ENCODE measurements around the gene TGFBI.

TGFBI gene

DNA sequence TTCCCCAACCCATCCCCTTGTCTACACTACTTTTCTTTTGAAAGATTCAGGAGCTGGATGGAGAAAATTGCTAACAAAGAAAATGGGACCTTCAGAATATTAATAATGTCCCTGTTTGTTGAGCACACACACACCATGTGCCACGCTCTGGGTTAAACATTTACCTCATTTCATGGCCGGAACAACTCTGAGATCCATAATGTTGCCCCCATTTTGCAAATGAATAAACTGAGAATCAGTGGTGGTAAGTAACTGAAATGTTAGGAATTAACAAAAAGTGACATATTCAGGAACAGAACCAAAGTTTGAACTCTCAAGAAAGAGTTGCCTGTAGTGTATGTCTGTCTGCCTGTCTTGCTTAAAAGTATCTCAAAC, 52.4 kb downstream of the TGFBI start:
- Histone ChIP-seq H3K79me2 (ENCODE audit: insufficient read depth, low read length) (no peaks in the 10 kb centered on the region), H2AFZ (ENCODE audit: low read depth, low read length, severe bottlenecking) (peak overlapping the region; percentile 44), H3K27ac (ENCODE audit: low read depth, low read length) (peak overlapping the region; percentile 65), H4K20me1 (ENCODE audit: low read depth, low read length) (no peaks in the 10 kb centered on the region), H3F3A (ENCODE audit: insufficient read depth) (peaks cover 9% of the 10 kb centered on the region), H3K27me3 (ENCODE audit: low read length) (no peaks in the 10 kb centered on the region), H3K9me3 (ENCODE audit: insufficient read depth, low read length) (no peaks in the 10 kb centered on the region), H3K36me3 (ENCODE audit: low read length) (no peaks in the 10 kb centered on the region), H3K9ac (ENCODE audit: low read length) (peak overlapping the region; percentile 51), H3K9me2 (replicated peaks; ENCODE audit: insufficient read depth, low read length) (no peaks in the 10 kb centered on the region), H3K4me2 (ENCODE audit: low read depth, low read length, poor library complexity, severe bottlenecking) (peak overlapping the region; percentile 58), H3K4me3 (ENCODE audit: insufficient read depth, low read length, poor library complexity, severe bottlenecking) (no peak overlapping the region)
- TF ChIP-seq, protein P1, sequence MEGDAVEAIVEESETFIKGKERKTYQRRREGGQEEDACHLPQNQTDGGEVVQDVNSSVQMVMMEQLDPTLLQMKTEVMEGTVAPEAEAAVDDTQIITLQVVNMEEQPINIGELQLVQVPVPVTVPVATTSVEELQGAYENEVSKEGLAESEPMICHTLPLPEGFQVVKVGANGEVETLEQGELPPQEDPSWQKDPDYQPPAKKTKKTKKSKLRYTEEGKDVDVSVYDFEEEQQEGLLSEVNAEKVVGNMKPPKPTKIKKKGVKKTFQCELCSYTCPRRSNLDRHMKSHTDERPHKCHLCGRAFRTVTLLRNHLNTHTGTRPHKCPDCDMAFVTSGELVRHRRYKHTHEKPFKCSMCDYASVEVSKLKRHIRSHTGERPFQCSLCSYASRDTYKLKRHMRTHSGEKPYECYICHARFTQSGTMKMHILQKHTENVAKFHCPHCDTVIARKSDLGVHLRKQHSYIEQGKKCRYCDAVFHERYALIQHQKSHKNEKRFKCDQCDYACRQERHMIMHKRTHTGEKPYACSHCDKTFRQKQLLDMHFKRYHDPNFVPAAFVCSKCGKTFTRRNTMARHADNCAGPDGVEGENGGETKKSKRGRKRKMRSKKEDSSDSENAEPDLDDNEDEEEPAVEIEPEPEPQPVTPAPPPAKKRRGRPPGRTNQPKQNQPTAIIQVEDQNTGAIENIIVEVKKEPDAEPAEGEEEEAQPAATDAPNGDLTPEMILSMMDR (IDR thresholded peaks at IDR 0.05; ENCODE audit: insufficient read depth, low read length, poor library complexity, severe bottlenecking) = no peak
- no peak for TF ChIP-seq EZH2phosphoT487 (conservative IDR thresholded peaks at IDR 0.05; ENCODE audit: low read length)

DNA sequence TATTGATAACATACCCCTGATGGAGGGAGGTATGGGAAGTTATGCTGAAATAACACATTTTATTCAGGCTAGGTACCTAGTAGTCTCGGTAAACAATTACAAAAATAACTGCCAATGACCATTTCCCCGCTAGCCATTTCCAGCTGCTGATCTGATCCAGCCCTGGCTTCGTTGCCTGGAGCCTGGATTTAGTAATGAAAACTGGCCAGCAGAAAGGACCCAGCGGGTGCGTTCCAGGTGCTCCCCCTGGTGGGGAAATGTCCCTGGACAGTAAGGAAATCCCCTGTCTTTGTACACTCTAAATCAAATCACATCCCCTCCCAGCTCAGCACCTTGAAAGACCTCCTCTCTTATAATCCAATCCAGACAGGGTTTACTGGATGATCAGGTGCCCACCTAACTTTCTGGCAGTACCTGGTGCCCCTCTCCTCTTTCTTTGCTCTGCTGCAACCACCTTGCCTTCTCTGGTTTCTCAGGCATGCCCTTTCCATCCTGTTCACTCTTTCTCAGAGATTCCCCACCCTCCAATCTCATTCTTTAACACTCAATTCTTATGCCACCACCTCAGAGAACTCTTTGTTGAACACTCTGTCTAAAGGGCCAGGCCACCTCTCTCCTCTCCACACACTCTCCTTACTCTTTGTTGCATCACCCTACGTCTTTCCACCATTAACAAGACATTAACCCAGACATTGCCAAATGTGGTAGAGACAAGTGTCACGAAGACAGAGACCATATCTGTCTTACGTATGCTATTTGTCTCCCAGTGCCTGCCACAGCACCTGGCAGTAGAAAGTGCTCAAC, 53.8 kb downstream of the TGFBI start:
- H4K20me1 ChIP-seq (ENCODE audit: low read depth, low read length) = no peaks in the 10 kb centered on the region
- no peak for TF ChIP-seq EZH2phosphoT487 (conservative IDR thresholded peaks at IDR 0.05; ENCODE audit: low read length)
- TF ChIP-seq, protein P1 (IDR thresholded peaks at IDR 0.05; ENCODE audit: insufficient read depth, low read length, poor library complexity, severe bottlenecking) = peak; percentile 77
- no peaks in the 10 kb centered on the region for H3K36me3 ChIP-seq (ENCODE audit: low read length)
- no peak overlapping the region; the same call in 1 of the 2 replicates for H3K27ac ChIP-seq (ENCODE audit: low read depth, low read length)
- H3K9ac ChIP-seq (ENCODE audit: low read length) = no peak overlapping the region
- peaks cover 9% of the 10 kb centered on the region for H3F3A ChIP-seq (ENCODE audit: insufficient read depth)
- peak overlapping the region; percentile 20 for H2AFZ ChIP-seq (ENCODE audit: low read depth, low read length, severe bottlenecking)
- no peaks in the 10 kb centered on the region for H3K27me3 ChIP-seq (ENCODE audit: low read length)
- H3K9me3 ChIP-seq (ENCODE audit: insufficient read depth, low read length) = no peaks in the 10 kb centered on the region
- H3K79me2 ChIP-seq (ENCODE audit: insufficient read depth, low read length) = no peaks in the 10 kb centered on the region
- no peak overlapping the region for H3K4me3 ChIP-seq (ENCODE audit: insufficient read depth, low read length, poor library complexity, severe bottlenecking)
- no peaks in the 10 kb centered on the region for H3K9me2 ChIP-seq (replicated peaks; ENCODE audit: insufficient read depth, low read length)
- peak overlapping the region; percentile 58 for H3K4me2 ChIP-seq (ENCODE audit: low read depth, low read length, poor library complexity, severe bottlenecking)

DNA sequence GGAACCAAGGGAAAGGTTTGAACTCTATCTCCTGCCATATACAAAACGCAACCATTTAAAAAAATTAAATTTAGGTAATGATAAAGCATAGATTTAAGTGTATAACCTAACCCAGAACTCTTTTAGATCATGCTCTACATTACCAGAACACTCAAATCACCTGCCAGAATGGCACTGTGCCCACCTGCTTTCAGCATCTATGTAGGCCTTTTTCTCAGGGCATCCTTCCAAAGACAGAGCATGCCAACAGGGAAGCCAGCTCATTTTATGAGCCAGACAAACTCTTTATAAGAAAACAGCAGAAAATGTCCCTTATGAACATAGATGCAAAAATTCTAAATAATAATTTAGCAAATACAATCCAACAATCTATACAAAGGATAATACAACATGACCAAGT, 55.9 kb downstream of the TGFBI start:
- TF ChIP-seq, protein P1 (IDR thresholded peaks at IDR 0.05; ENCODE audit: insufficient read depth, low read length, poor library complexity, severe bottlenecking) = no peak
- TF ChIP-seq EZH2phosphoT487 (conservative IDR thresholded peaks at IDR 0.05; ENCODE audit: low read length) = no peak
- Histone ChIP-seq H3K27me3 (ENCODE audit: low read length) (no peaks in the 10 kb centered on the region), H3K36me3 (ENCODE audit: low read length) (no peaks in the 10 kb centered on the region), H3K4me3 (ENCODE audit: insufficient read depth, low read length, poor library complexity, severe bottlenecking) (no peak overlapping the region), H3K27ac (ENCODE audit: low read depth, low read length) (no peak overlapping the region), H3K4me2 (ENCODE audit: low read depth, low read length, poor library complexity, severe bottlenecking) (no peak overlapping the region), H3F3A (ENCODE audit: insufficient read depth) (peaks cover 9% of the 10 kb centered on the region), H2AFZ (ENCODE audit: low read depth, low read length, severe bottlenecking) (no peak overlapping the region), H3K9me2 (replicated peaks; ENCODE audit: insufficient read depth, low read length) (no peaks in the 10 kb centered on the region), H4K20me1 (ENCODE audit: low read depth, low read length) (no peaks in the 10 kb centered on the region), H3K9me3 (ENCODE audit: insufficient read depth, low read length) (no peaks in the 10 kb centered on the region), H3K79me2 (ENCODE audit: insufficient read depth, low read length) (no peaks in the 10 kb centered on the region), H3K9ac (ENCODE audit: low read length) (no peak overlapping the region)

Data from SU-DHL-6 (cell line).